Left lung (tissue), 10 donors: ENCODE results near the gene COL20A1. TPM values are rescaled to one million over a fixed set of nuclear protein-coding genes. Genes with fewer than 3 reads are reported as not detected.

Source experiments
- ATAC-seq: fragments of 200-7000 bp; cut with Tn5 transposase; one replicate; pipeline ENCODE4 v1.9.1; 2020; ENCODE audit warnings: moderate library complexity
- DNase-seq, 4 donors: peaks; one replicate each; pipeline ENCODE4 v3.0.0-alpha.2; 2013 to 2020
- H3K27ac ChIP-seq, 2 donors: fragments of 200-600 bp; sonication (generic) in 1 of 2; one replicate each; pipeline versions ENCODE4 v1.5.0 to v1.8.0; 2020 to 2021
- H3K27me3 ChIP-seq, 2 donors: fragments of 200-600 bp; sonication (generic) in 1 of 2; one replicate each; pipeline versions ENCODE4 v1.5.0 to v1.8.0; 2020 to 2021
- H3K36me3 ChIP-seq, 2 donors: fragments of 200-600 bp; sonication (generic) in 1 of 2; one replicate each; pipeline versions ENCODE4 v1.5.0 to v1.8.0; 2020 to 2021
- H3K4me1 ChIP-seq, 2 donors: fragments of 200-600 bp; one replicate each; pipeline ENCODE4 v1.8.0; 2021
- H3K4me3 ChIP-seq, 2 donors: fragments of 200-600 bp; sonication (generic) in 1 of 2; one replicate each; pipeline versions ENCODE4 v1.5.0 to v1.8.0; 2020 to 2021; ENCODE audit warnings: mild to moderate bottlenecking in 1 of 2
- H3K9me3 ChIP-seq, 2 donors: fragments of 200-600 bp; sonication (generic) in 1 of 2; one replicate each; pipeline versions ENCODE4 v1.5.0 to v1.8.0; 2020 to 2021
- intact Hi-C, 2 donors: fragments of 100-400 bp; cut with DNase I; formaldehyde crosslinking; loops; one replicate each; pipeline versions ENCODE4 v1.11.2 to v1.14.2; 2022
- polyA plus RNA-seq, 6 donors: library from polyadenylated mRNA; unstranded; fragments of 120-200 nt; gene quantifications; one replicate each; pipeline ENCODE4 v1.2.1, GENCODE V29; 2013; ENCODE audit not compliant: insufficient read length in 6 of 6
- total RNA-seq, 2 donors: library from RNA; stranded (reverse); fragmentation: NEBNext Ultra II Directional; extraction: Animal tissue kit (Norgen Biotek cat#: 25700); gene quantifications; one replicate each; pipeline ENCODE4 v1.2.1, GENCODE V29; 2021
- TF ChIP-seq, protein P1 (sequence below), 2 donors: fragments of 200-600 bp; sonication (generic) in 1 of 2; IDR thresholded peaks; one replicate each; pipeline versions ENCODE4 v1.5.0 to v1.8.0; 2021; ENCODE audit warnings: antibody characterized with exemption in 2 of 2
- donor health status: DM: no; HTN: yes; CAD: no.
- donor health status: DM: no; HTN: no; CAD: no.

The COL20A1 gene
- total and polyA plus RNA-seq, 8 donors, result 0.08 to 0.31 (median 0.24) TPM; not detected in 2

DNA sequence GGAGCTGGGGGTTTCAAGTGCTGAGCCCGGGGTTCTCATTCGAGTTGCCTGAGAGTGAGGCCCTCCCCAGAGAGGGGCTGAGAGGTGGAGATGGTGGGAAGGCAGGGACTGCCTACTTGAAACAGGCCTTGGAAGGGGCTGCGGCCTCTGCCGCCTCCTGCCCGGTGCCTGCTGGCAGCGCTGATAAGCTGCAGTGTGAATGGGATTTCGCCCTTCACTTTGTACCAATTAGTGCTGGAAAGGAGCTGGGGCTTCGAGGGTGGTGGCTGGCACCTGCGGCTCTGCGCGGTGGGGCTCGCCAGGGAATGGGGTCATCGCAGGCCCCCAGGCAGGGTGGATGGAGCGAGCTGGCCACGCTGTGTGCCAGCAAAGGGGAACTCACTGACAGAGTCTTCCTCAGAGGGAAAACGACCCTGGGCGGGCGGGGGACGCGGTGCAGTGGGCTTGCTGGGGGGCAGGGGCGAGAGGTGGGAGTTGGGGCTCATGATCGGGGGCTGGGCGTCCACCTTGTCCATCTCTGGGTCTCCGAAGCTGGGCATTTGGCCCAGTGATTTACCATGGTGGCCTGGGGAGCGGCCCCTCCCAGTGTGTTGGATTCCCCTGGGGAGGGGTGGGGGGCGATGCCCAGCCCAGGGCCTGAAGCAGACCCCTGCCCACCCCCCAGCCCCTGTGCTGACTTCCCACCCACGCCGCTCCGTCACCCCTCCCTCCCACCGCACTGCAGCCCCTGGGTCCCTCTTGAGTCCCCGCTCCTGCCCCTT lies 22.9 kb downstream of the COL20A1 start:
- H3K4me1 ChIP-seq, result peaks cover 0 to 4% of the 10 kb centered on the region in 2 donors
- TF ChIP-seq, protein P1, sequence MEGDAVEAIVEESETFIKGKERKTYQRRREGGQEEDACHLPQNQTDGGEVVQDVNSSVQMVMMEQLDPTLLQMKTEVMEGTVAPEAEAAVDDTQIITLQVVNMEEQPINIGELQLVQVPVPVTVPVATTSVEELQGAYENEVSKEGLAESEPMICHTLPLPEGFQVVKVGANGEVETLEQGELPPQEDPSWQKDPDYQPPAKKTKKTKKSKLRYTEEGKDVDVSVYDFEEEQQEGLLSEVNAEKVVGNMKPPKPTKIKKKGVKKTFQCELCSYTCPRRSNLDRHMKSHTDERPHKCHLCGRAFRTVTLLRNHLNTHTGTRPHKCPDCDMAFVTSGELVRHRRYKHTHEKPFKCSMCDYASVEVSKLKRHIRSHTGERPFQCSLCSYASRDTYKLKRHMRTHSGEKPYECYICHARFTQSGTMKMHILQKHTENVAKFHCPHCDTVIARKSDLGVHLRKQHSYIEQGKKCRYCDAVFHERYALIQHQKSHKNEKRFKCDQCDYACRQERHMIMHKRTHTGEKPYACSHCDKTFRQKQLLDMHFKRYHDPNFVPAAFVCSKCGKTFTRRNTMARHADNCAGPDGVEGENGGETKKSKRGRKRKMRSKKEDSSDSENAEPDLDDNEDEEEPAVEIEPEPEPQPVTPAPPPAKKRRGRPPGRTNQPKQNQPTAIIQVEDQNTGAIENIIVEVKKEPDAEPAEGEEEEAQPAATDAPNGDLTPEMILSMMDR (IDR thresholded peaks at IDR 0.05), result no peak
- H3K27ac ChIP-seq, result no peak overlapping the region
- H3K27me3 ChIP-seq, result peaks cover 0 to 76% of the 10 kb centered on the region in 2 donors
- no peak for ATAC-seq
- peak in 1 of 4 donors; percentile 65 for DNase-seq
- H3K36me3 ChIP-seq, result no peaks in the 10 kb centered on the region
- H3K4me3 ChIP-seq, result no peak overlapping the region
- H3K9me3 ChIP-seq, result no peaks in the 10 kb centered on the region
- intact Hi-C loops, result no loop called here

DNA sequence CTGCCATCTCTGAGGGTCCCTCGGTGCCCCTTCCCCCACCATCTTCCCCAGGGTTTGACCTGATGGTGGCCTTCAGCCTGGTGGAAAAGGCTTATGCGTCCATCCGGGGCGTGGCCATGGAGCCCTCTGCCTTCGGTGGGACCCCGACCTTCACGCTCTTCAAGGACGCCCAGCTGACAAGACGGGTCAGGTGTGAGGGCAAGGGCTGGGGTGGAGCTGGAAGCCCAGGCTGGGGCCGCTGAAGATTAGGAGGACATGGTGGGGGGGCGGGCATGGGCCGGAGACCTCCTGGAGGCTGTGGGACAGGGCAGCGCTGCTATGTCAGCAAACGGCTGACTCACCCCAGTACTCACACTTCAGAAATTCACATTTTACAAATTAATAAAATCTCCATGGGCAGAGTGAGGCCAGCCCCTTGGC lies 23.5 kb downstream of the COL20A1 start:
- peaks cover 0 to 4% of the 10 kb centered on the region in 2 donors for H3K4me1 ChIP-seq
- intact Hi-C loops, result no loop called here
- no peak overlapping the region for H3K27ac ChIP-seq
- H3K9me3 ChIP-seq, result no peaks in the 10 kb centered on the region
- H3K27me3 ChIP-seq, result peaks cover 0 to 81% of the 10 kb centered on the region in 2 donors
- no peaks in the 10 kb centered on the region for H3K36me3 ChIP-seq
- TF ChIP-seq, protein P1 (IDR thresholded peaks at IDR 0.05), result no peak
- DNase-seq (peak in 1 of 4 donors; percentile 59), ATAC-seq (no peak)
- no peak overlapping the region for H3K4me3 ChIP-seq

GRCh38 chr20:63317061-63317460 lies 24.1 kb downstream of the COL20A1 start:
- H3K9me3 ChIP-seq, result no peaks in the 10 kb centered on the region
- no peak for DNase-seq
- no peaks in the 10 kb centered on the region for H3K36me3 ChIP-seq
- no peak for ATAC-seq
- H3K4me3 ChIP-seq, result no peak overlapping the region
- peaks cover 0 to 4% of the 10 kb centered on the region in 2 donors for H3K4me1 ChIP-seq
- H3K27me3 ChIP-seq, result peaks cover 0 to 81% of the 10 kb centered on the region in 2 donors
- intact Hi-C loops, result no loop called here
- H3K27ac ChIP-seq, result no peak overlapping the region
- TF ChIP-seq, protein P1 (IDR thresholded peaks at IDR 0.05), result no peak

GRCh38 chr20:63317601-63318291 lies 24.8 kb downstream of the COL20A1 start:
- Histone ChIP-seq H3K4me1 (no peaks in the 10 kb centered on the region), H3K9me3 (no peaks in the 10 kb centered on the region), H3K27ac (no peak overlapping the region), H3K4me3 (no peak overlapping the region), H3K27me3 (peaks cover 0 to 81% of the 10 kb centered on the region in 2 donors), H3K36me3 (no peaks in the 10 kb centered on the region)
- TF ChIP-seq, protein P1 (IDR thresholded peaks at IDR 0.05), result no peak
- intact Hi-C loops, result no loop called here
- ATAC-seq (no peak), DNase-seq (peak in 1 of 4 donors; percentile 57)
